ENCODE results near the gene NXPE1.

The NXPE1 gene

GRCh38 chr11:114562166-114562916, 2.7 kb upstream of the NXPE1 start:
- no peak for DNase-seq

- DNase-seq: peak; percentile 1
Measured at GRCh38 chr11:114556135-114556534, 3.5 kb downstream of the NXPE1 start.

- no peak for DNase-seq
Measured at GRCh38 chr11:114553642-114554041, 6.0 kb downstream of the NXPE1 start.

- DNase-seq: no peak
Measured at GRCh38 chr11:114551060-114551459, 8.6 kb downstream of the NXPE1 start.

GRCh38 chr11:114525682-114526081, 34.0 kb downstream of the NXPE1 start:
- no peak for DNase-seq

GRCh38 chr11:114524122-114524521, 35.6 kb downstream of the NXPE1 start:
- DNase-seq: no peak

- DNase-seq: no peak
Measured at GRCh38 chr11:114522818-114523217, 36.9 kb downstream of the NXPE1 start.

- no peak for DNase-seq
Measured at GRCh38 chr11:114511538-114511937, 48.1 kb downstream of the NXPE1 start.

GRCh38 chr11:114511079-114511478, 48.6 kb downstream of the NXPE1 start:
- DNase-seq: no peak

- no peak for DNase-seq
Measured at GRCh38 chr11:114501901-114502300, 57.8 kb downstream of the NXPE1 start.

GRCh38 chr11:114499756-114500155, 59.9 kb downstream of the NXPE1 start:
- no peak for DNase-seq

- DNase-seq: no peak
Measured at GRCh38 chr11:114496915-114497314, 62.8 kb downstream of the NXPE1 start.

- DNase-seq: no peak
Measured at GRCh38 chr11:114483929-114484328, 75.8 kb downstream of the NXPE1 start.

GRCh38 chr11:114482114-114482513, 77.6 kb downstream of the NXPE1 start:
- DNase-seq: no peak

GRCh38 chr11:114479331-114479730, 80.3 kb downstream of the NXPE1 start:
- no peak for DNase-seq

- DNase-seq: no peak
Measured at GRCh38 chr11:114478768-114479167, 80.9 kb downstream of the NXPE1 start.

- no peak for DNase-seq
Measured at GRCh38 chr11:114478001-114478410, 81.7 kb downstream of the NXPE1 start.

- DNase-seq: peak; percentile 10
Measured at GRCh38 chr11:114472661-114473060, 87.0 kb downstream of the NXPE1 start.
